H9 (cell line): ENCODE data around the gene MYH11. TPM values are rescaled to one million over a fixed set of nuclear protein-coding genes. Genes with fewer than 3 reads are reported as not detected.

Experiments
- DNase-seq: peaks from one replicate; pipeline ENCODE4 v3.0.0-alpha.2; 2017
- H2AFZ ChIP-seq: one replicate; pipeline ENCODE4 v1.6.1; 2013; ENCODE audit warnings: mild to moderate bottlenecking, low read length, control low read depth, moderate library complexity
- H2AK5ac ChIP-seq: 2 replicates; pipeline ENCODE4 v1.6.1; 2013; ENCODE audit warnings: low read length, control low read depth, mixed read lengths; ENCODE audit not compliant: insufficient read length
- H2BK120ac ChIP-seq: one replicate; pipeline ENCODE4 v1.6.1; 2013; ENCODE audit warnings: low read depth, mild to moderate bottlenecking, low read length, control low read depth, inconsistent platforms; ENCODE audit not compliant: poor library complexity, severe bottlenecking
- H2BK12ac ChIP-seq: 2 replicates; pipeline ENCODE4 v1.6.1; 2013; ENCODE audit warnings: low read length, control low read depth, mixed read lengths, low read depth; ENCODE audit not compliant: insufficient read length
- H2BK15ac ChIP-seq: 2 replicates; pipeline ENCODE4 v1.6.1; 2013; ENCODE audit warnings: low read depth, low read length, control low read depth
- H2BK20ac ChIP-seq: one replicate; pipeline ENCODE4 v1.6.1; 2013; ENCODE audit warnings: low read depth, mild to moderate bottlenecking, low read length, control low read depth, inconsistent platforms; ENCODE audit not compliant: poor library complexity, severe bottlenecking
- H2BK5ac ChIP-seq: 2 replicates; pipeline ENCODE4 v1.6.1; 2013; ENCODE audit warnings: low read length, control low read depth, mixed read lengths; ENCODE audit not compliant: insufficient read length
- H3K14ac ChIP-seq: 2 replicates; pipeline ENCODE4 v1.6.1; 2013; ENCODE audit warnings: low read length, control low read depth; ENCODE audit not compliant: insufficient read depth
- H3K18ac ChIP-seq: 2 replicates; pipeline ENCODE4 v1.6.1; 2013; ENCODE audit warnings: low read depth, mild to moderate bottlenecking, mixed read lengths, low read length, control low read depth; ENCODE audit not compliant: insufficient read length
- H3K23ac ChIP-seq: 2 replicates; pipeline ENCODE4 v1.6.1; 2013; ENCODE audit warnings: low read length, control low read depth, mixed read lengths, low read depth; ENCODE audit not compliant: insufficient read length
- H3K23me2 ChIP-seq: 2 replicates; pipeline ENCODE4 v1.6.1; 2013; ENCODE audit warnings: low read depth, mild to moderate bottlenecking, mixed read lengths, low read length, control low read depth; ENCODE audit not compliant: insufficient read length, poor library complexity, severe bottlenecking
- H3K27ac ChIP-seq: 2 replicates; pipeline ENCODE4 v1.5.1; 2013; ENCODE audit warnings: low read length, control low read depth, mixed read lengths, low read depth; ENCODE audit not compliant: insufficient read length
- H3K27me3 ChIP-seq: 2 replicates; pipeline ENCODE4 v1.6.1; 2013; ENCODE audit warnings: low read length, control low read depth, inconsistent platforms; ENCODE audit not compliant: insufficient read depth
- H3K4ac ChIP-seq: 2 replicates; pipeline ENCODE4 v1.6.1; 2013; ENCODE audit warnings: low read depth, mild to moderate bottlenecking, control low read depth, inconsistent platforms, low read length, moderate library complexity
- H3K4me1 ChIP-seq: 2 replicates; pipeline ENCODE4 v1.6.1; 2013; ENCODE audit warnings: low read length, control low read depth, inconsistent platforms; ENCODE audit not compliant: insufficient read depth
- H3K4me2 ChIP-seq: 2 replicates; pipeline ENCODE4 v1.6.1; 2013; ENCODE audit warnings: low read length, control low read depth, mixed read lengths; ENCODE audit not compliant: insufficient read length, insufficient read depth
- H3K56ac ChIP-seq: 2 replicates; pipeline ENCODE4 v1.6.1; 2013; ENCODE audit warnings: low read depth, mild to moderate bottlenecking, mixed read lengths, low read length, control low read depth; ENCODE audit not compliant: insufficient read length
- H3K79me1 ChIP-seq: 2 replicates; pipeline ENCODE4 v1.6.1; 2013; ENCODE audit warnings: low read depth, mild to moderate bottlenecking, moderate library complexity, low read length, control low read depth, inconsistent platforms; ENCODE audit not compliant: insufficient read depth, poor library complexity, severe bottlenecking
- H3K79me2 ChIP-seq: 2 replicates; pipeline ENCODE4 v1.6.1; 2013; ENCODE audit warnings: low read length, control low read depth, inconsistent platforms; ENCODE audit not compliant: insufficient read depth
- H3K9ac ChIP-seq: 2 replicates; pipeline ENCODE4 v1.6.1; 2013; ENCODE audit warnings: low read length, control low read depth, mixed read lengths; ENCODE audit not compliant: insufficient read length; ENCODE audit errors: extremely low read depth
- H3K9me3 ChIP-seq: one replicate; pipeline ENCODE4 v1.6.1; 2013; ENCODE audit warnings: low read depth, low read length, inconsistent platforms; ENCODE audit not compliant: control insufficient read depth
- H3T11ph ChIP-seq: one replicate; pipeline ENCODE4 v1.6.1; 2013; ENCODE audit warnings: mild to moderate bottlenecking, low read length, control low read depth, inconsistent platforms
- H4K20me1 ChIP-seq: one replicate; pipeline ENCODE4 v1.6.1; 2013; ENCODE audit not compliant: control insufficient read depth, insufficient read length, insufficient read depth
- H4K5ac ChIP-seq: 2 replicates; pipeline ENCODE4 v1.6.1; 2013; ENCODE audit warnings: low read depth, mild to moderate bottlenecking, mixed read lengths, low read length, control low read depth; ENCODE audit not compliant: insufficient read length
- H4K8ac ChIP-seq: replicated peaks from 2 replicates; pipeline ENCODE4 v1.6.1; 2013; ENCODE audit warnings: low read length, control low read depth, mixed read lengths, low read depth; ENCODE audit not compliant: insufficient read length
- H4K91ac ChIP-seq: 2 replicates; pipeline ENCODE4 v1.6.1; 2013; ENCODE audit warnings: low read depth, mild to moderate bottlenecking, moderate library complexity, mixed read lengths, low read length, control low read depth; ENCODE audit not compliant: insufficient read length
- H3K27ac Mint-ChIP-seq, 3 experiments: 2 replicates in 2 of 3; 3 replicates in 1 of 3; pipeline ENCODE4 v1.8.0; 2020 to 2021; ENCODE audit warnings: mixed read lengths in 3 of 3, mild to moderate bottlenecking in 1 of 3, moderate library complexity in 1 of 3
- H3K27me3 Mint-ChIP-seq: 2 replicates; pipeline ENCODE4 v1.8.0; 2021; ENCODE audit warnings: low read depth, mild to moderate bottlenecking, moderate library complexity, mixed read lengths
- H3K36me3 Mint-ChIP-seq, 3 experiments: 2 replicates in 2 of 3; 3 replicates in 1 of 3; pipeline ENCODE4 v1.8.0; 2020 to 2021; ENCODE audit warnings: low read depth in 3 of 3, mixed read lengths in 3 of 3; ENCODE audit not compliant: insufficient read depth in 1 of 3
- H3K4me1 Mint-ChIP-seq, 2 experiments: 2 replicates each; pipeline ENCODE4 v1.8.0; 2020; ENCODE audit warnings: mixed read lengths in 2 of 2
- H3K4me3 Mint-ChIP-seq, 2 experiments: 2 replicates in 1 of 2; 3 replicates in 1 of 2; pipeline ENCODE4 v1.8.0; 2020 to 2021; ENCODE audit warnings: mild to moderate bottlenecking in 2 of 2, mixed read lengths in 2 of 2, moderate library complexity in 1 of 2
- H3K9me3 Mint-ChIP-seq, 2 experiments: 2 replicates in 1 of 2; 3 replicates in 1 of 2; pipeline ENCODE4 v1.8.0; 2020; ENCODE audit warnings: mild to moderate bottlenecking in 2 of 2, mixed read lengths in 2 of 2, moderate library complexity in 1 of 2
- CTCF ChIP-seq: fragments of 200-600 bp; sonication (generic); conservative IDR thresholded peaks from 3 replicates; pipeline ENCODE4 v1.8.0; 2021; ENCODE audit warnings: antibody characterized with exemption, mild to moderate bottlenecking
- WGBS: extraction: QIAGEN DNeasy Blood & Tissue Kit; methylation state at CpG from one replicate; pipeline ENCODE4 v1.1.7; 2013; ENCODE audit warnings: missing lambda C conversion rate, low lambda C conversion rate, mixed read lengths; ENCODE audit not compliant: insufficient read length; ENCODE audit errors: extremely low coverage; 5-methylcytosine and 5-hydroxymethylcytosine counted together
- total RNA-seq: library from RNA; stranded (reverse); gene quantifications from 2 replicates; pipeline ENCODE4 v1.2.1, GENCODE V29; 2021

MYH11 gene
- total RNA-seq, 1 experiment from 2014 or later: 0.42 TPM

DNA sequence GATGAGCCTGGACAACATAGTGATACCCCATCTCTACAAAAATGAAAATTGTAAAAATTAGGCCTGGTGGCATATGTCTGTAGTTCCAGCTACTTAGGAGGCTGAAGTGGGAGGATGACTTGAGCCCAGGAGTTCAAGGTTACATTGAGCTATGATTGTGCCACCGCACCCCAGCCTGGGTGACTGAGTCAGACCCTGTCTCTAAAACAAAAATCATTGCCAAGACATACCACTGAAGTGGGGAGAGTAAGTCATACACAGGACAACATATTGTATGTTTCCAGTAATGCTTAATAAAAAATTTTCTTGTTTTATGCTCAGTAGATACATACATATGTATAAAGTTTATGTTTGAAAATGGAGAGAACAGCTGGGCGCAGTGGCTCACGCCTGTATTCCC is 167.5 kb downstream of the MYH11 start:
- Histone ChIP-seq H4K91ac (no peak overlapping the region), H2BK20ac (no peak overlapping the region), H3T11ph (no peak overlapping the region), H2AFZ (no peak overlapping the region), H3K9ac (no peak overlapping the region), H3K56ac (no peak overlapping the region), H2BK5ac (no peak overlapping the region), H3K23ac (no peak overlapping the region), H2BK12ac (no peak overlapping the region), H3K18ac (no peak overlapping the region), H3K27me3 (no peaks in the 10 kb centered on the region), H4K8ac (no peak overlapping the region), H2BK15ac (no peak overlapping the region), H3K23me2 (no peaks in the 10 kb centered on the region), H3K4me2 (no peak overlapping the region), H2AK5ac (no peak overlapping the region), H3K79me1 (no peaks in the 10 kb centered on the region), H3K4ac (no peak overlapping the region), H3K4me1 (no peaks in the 10 kb centered on the region), H3K27ac (no peak overlapping the region), H2BK120ac (no peak overlapping the region), H4K5ac (no peak overlapping the region), H4K20me1 (no peaks in the 10 kb centered on the region), H3K79me2 (no peaks in the 10 kb centered on the region), H3K9me3 (no peaks in the 10 kb centered on the region), H3K14ac (no peak overlapping the region)
- DNase-seq: no peak
- H3K27me3 Mint-ChIP-seq: no peaks in the 10 kb centered on the region
- H3K4me1 Mint-ChIP-seq: no peaks in the 10 kb centered on the region
- TF ChIP-seq CTCF: no peak
- WGBS: no CpG with 5 or more reads among the region's 3 CpGs
- peaks cover 20 to 59% (median 57%) of the 10 kb centered on the region in 3 experiments; a peak in 6 of 7 replicates for H3K36me3 Mint-ChIP-seq
- H3K27ac Mint-ChIP-seq: no peak overlapping the region
- H3K9me3 Mint-ChIP-seq: no peaks in the 10 kb centered on the region; a peak in 1 of 5 replicates
- H3K4me3 Mint-ChIP-seq: no peak overlapping the region
